Measurements from ENCODE around the gene ACBD5. TPM values are rescaled to one million over a fixed set of nuclear protein-coding genes. Genes with fewer than 3 reads are reported as not detected.

ACBD5 gene
- total RNA-seq, 2 donors from 2014 or later = 11.1 to 16.8 TPM

DNA sequence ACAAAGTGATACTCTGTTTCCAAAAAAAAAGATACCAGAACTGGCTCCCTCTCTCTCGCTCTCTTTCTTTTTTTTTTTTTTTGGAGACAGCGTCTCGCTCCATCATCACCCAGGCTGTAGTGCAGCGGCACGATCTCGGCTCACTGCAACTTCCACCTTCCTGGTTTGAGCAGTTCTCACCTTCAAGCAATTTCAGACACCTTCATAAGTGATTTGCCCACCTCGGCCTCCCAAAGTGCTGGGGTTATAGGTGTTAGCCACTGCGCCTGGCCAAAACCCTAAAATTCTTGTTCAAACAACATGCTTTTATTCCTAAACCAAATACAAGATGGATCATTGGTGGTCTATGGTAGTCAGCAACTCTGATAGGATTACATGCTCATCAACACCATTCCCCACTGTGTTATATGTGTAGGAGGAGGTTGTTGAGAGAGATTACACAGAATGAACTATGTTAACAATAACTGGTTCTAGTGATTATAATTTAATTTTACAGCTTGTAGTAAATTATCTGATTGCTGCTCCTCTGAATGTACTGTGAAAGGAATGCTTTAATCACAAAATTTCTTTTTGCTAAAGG, 15.5 kb downstream of the ACBD5 start:
- DNase-seq (ENCODE audit: low spot score) = no peak
- no peaks in the 10 kb centered on the region for H3K4me1 ChIP-seq (ENCODE audit: control insufficient read depth in 1 of 2, low read depth in 2 of 2)
- H3K9me3 ChIP-seq = no peaks in the 10 kb centered on the region
- no peak overlapping the region for H3K27ac ChIP-seq
- no peak overlapping the region for H3K4me3 ChIP-seq
- peaks cover 16% of the 10 kb centered on the region for H3K36me3 ChIP-seq
- no peaks in the 10 kb centered on the region for H3K27me3 ChIP-seq (replicated peaks; ENCODE audit: insufficient read depth)
- no peak for ATAC-seq (ENCODE audit: insufficient number of reproducible peaks, low FRiP score, low read depth)
- TF ChIP-seq, protein P1, sequence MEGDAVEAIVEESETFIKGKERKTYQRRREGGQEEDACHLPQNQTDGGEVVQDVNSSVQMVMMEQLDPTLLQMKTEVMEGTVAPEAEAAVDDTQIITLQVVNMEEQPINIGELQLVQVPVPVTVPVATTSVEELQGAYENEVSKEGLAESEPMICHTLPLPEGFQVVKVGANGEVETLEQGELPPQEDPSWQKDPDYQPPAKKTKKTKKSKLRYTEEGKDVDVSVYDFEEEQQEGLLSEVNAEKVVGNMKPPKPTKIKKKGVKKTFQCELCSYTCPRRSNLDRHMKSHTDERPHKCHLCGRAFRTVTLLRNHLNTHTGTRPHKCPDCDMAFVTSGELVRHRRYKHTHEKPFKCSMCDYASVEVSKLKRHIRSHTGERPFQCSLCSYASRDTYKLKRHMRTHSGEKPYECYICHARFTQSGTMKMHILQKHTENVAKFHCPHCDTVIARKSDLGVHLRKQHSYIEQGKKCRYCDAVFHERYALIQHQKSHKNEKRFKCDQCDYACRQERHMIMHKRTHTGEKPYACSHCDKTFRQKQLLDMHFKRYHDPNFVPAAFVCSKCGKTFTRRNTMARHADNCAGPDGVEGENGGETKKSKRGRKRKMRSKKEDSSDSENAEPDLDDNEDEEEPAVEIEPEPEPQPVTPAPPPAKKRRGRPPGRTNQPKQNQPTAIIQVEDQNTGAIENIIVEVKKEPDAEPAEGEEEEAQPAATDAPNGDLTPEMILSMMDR (IDR thresholded peaks at IDR 0.05) = no peak

DNA sequence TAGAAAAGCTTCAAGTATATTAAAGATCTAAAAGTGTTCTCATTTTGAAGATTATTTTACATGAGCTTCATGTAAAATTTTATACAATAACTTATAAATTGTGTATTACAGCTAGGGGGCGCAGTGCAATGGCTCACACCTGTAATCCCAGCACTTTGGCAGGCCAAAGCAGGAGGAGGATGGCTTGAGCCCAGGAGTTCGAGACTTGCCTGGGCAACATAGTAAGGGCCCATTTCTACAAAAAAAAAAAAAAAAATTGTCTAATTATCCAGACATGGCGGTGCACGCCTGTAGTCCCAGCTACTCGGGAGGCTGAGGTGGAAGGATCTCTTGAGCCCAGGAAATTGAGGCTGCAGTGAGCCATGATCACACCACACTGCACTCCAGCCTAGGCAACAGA, 16.6 kb downstream of the ACBD5 start:
- Histone ChIP-seq H3K36me3 (peaks cover 20% of the 10 kb centered on the region), H3K27ac (no peak overlapping the region), H3K4me3 (no peak overlapping the region), H3K4me1 (ENCODE audit: control insufficient read depth in 1 of 2, low read depth in 2 of 2) (no peaks in the 10 kb centered on the region), H3K9me3 (no peaks in the 10 kb centered on the region), H3K27me3 (replicated peaks; ENCODE audit: insufficient read depth) (no peaks in the 10 kb centered on the region)
- TF ChIP-seq, protein P1 (IDR thresholded peaks at IDR 0.05) = peak; percentile 48
- no peak for ATAC-seq (ENCODE audit: insufficient number of reproducible peaks, low FRiP score, low read depth)
- no peak for DNase-seq (ENCODE audit: low spot score)

DNA sequence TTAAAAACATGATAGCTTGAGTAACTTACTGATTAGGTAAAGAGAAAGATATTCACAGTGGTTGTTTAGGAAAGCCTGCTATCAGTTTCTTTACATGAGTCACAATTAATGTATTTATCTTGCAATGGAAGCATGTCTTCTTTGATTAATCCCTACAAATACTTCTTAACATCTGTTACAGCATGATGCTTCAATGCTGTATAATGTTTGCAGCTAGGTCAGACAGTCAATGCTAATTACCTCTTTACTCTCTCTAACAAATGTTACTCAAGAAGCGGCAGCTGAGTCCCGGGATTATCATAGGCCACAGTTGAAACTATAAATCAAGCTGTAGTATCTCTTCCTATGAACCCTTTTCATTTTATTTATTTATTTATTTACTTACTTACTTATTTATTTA, 33.2 kb downstream of the ACBD5 start:
- Histone ChIP-seq H3K4me3 (no peak overlapping the region), H3K4me1 (ENCODE audit: control insufficient read depth in 1 of 2, low read depth in 2 of 2) (no peaks in the 10 kb centered on the region), H3K27ac (no peak overlapping the region), H3K9me3 (no peaks in the 10 kb centered on the region), H3K27me3 (replicated peaks; ENCODE audit: insufficient read depth) (no peaks in the 10 kb centered on the region), H3K36me3 (peaks cover 47% of the 10 kb centered on the region)
- ATAC-seq (ENCODE audit: insufficient number of reproducible peaks, low FRiP score, low read depth) (no peak), DNase-seq (ENCODE audit: low spot score) (no peak)
- TF ChIP-seq, protein P1 (IDR thresholded peaks at IDR 0.05) = no peak

DNA sequence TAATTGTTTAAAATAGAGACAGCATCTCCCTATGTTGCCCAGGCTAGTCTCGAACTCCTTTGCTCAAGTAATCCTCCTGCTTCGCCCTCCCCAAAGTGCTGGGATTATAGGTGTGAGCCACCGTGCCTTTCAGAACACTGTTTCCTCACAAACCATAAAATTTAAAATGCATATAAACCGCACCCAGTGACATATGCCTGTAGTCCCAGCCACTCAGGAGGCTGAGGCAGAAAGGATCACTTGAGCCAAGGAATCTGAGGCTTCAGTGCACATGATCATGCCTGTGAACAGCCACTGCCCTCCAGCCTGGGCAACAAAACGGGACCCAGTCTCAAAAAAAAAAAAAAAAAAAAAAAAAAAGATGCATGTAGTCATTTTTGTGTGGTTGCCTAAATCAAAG, 36.8 kb downstream of the ACBD5 start:
- no peak overlapping the region for H3K27ac ChIP-seq
- DNase-seq (ENCODE audit: low spot score) (no peak), ATAC-seq (ENCODE audit: insufficient number of reproducible peaks, low FRiP score, low read depth) (no peak)
- no peaks in the 10 kb centered on the region for H3K27me3 ChIP-seq (replicated peaks; ENCODE audit: insufficient read depth)
- H3K4me1 ChIP-seq (ENCODE audit: control insufficient read depth in 1 of 2, low read depth in 2 of 2) = no peaks in the 10 kb centered on the region
- no peaks in the 10 kb centered on the region for H3K9me3 ChIP-seq
- H3K4me3 ChIP-seq = no peak overlapping the region
- peaks cover 29% of the 10 kb centered on the region for H3K36me3 ChIP-seq
- TF ChIP-seq, protein P1 (IDR thresholded peaks at IDR 0.05) = no peak

DNA sequence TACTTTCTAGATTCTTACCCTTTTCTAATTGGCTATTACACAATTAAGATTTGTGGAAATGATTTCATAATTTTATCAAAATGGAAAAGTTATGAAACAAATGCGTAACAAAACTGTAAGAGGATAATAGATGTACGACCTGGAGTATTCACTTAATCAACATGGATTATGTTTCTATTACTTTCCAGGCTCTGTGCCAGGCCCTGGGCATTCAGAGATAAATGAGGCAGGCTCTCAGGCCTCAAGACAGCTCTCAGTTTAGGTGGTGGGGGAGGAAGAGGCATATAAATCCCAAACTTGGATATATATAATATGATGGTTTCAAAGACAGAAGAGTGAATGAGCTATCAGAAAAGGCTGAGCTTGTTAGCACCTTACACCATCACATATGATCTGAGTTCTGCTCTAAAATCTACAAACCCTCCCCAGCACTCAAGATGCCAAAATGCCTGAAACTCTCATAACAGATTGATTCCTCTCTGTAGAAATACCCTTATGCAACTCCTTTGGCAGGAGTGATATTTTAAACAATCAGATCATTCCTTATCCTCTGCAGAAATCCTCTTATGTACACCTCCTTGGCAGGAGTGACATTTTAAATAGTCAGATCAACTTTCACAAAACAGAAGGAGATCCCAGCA, 42.5 kb downstream of the ACBD5 start:
- TF ChIP-seq, protein P1 (IDR thresholded peaks at IDR 0.05) = no peak
- no peaks in the 10 kb centered on the region for H3K4me1 ChIP-seq (ENCODE audit: control insufficient read depth in 1 of 2, low read depth in 2 of 2)
- no peak for ATAC-seq (ENCODE audit: insufficient number of reproducible peaks, low FRiP score, low read depth)
- H3K36me3 ChIP-seq = peaks cover 14% of the 10 kb centered on the region
- H3K4me3 ChIP-seq = no peak overlapping the region
- no peaks in the 10 kb centered on the region for H3K9me3 ChIP-seq
- H3K27me3 ChIP-seq (replicated peaks; ENCODE audit: insufficient read depth) = no peaks in the 10 kb centered on the region
- no peak overlapping the region for H3K27ac ChIP-seq
- no peak for DNase-seq (ENCODE audit: low spot score)

Measured in thoracic aorta (tissue), 2 donors.